ENCODE results near the gene SPATS2L.

DNA sequence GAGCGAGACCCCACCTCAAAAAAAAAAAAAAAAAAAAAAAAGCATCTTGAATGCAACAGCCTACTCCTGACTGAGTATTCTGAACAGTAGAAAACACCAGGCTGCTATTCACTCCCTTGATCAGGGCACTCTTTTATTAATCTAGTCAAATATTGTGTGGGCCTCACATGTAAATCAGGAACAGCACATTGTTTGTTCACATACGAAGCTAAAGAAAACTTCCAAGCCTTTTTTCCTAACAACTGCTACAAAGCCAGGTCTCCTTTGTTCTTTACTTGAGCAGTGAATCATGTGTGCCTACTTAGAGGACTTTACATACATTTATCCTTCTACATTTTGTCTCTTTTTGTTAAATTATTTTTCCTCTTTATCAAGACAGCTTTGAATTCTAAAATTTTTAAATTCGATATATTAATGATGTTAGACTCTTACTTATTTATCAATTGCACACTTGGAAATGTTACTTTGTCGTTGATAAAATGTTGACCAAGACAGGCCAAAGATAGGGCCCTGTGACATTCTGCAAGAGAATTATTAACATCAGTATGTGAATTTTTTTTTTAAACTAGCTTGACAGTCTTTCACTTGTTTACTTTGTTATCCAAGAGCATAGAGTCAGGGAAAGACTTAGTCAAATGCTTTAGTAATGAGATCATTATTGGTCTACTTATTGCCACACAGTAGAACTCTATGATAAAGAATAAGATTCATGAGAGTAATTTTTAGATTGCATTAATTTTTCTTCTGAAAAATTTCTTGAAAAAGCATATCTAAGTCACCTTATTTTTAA lies 13.2 kb downstream of the SPATS2L start:
- TF ChIP-seq ZFP36 (IDR thresholded peaks at IDR 0.05; ENCODE audit: borderline replicate concordance, partially characterized antibody) (no peak), EP300 (IDR thresholded peaks at IDR 0.05) (no peak), RNF2 (IDR thresholded peaks at IDR 0.05; ENCODE audit: borderline replicate concordance, low read depth) (no peak), RFX5 (IDR thresholded peaks at IDR 0.05) (no peak), FOXS1 (CRISPR knock-in tag; IDR thresholded peaks at IDR 0.05) (no peak), JUN (IDR thresholded peaks at IDR 0.05) (no peak), CHD4 (IDR thresholded peaks at IDR 0.05; ENCODE audit: borderline replicate concordance) (no peak), MYC (IDR thresholded peaks at IDR 0.05; ENCODE audit: borderline replicate concordance, low read length) (no peak), MAFK (IDR thresholded peaks at IDR 0.05; ENCODE audit: partially characterized antibody) (no peak), NPAS2 (CRISPR knock-in tag; IDR thresholded peaks at IDR 0.05; ENCODE audit: borderline replicate concordance) (no peak), SMC3 (IDR thresholded peaks at IDR 0.05) (no peak)
- TF ChIP-seq, protein P1, sequence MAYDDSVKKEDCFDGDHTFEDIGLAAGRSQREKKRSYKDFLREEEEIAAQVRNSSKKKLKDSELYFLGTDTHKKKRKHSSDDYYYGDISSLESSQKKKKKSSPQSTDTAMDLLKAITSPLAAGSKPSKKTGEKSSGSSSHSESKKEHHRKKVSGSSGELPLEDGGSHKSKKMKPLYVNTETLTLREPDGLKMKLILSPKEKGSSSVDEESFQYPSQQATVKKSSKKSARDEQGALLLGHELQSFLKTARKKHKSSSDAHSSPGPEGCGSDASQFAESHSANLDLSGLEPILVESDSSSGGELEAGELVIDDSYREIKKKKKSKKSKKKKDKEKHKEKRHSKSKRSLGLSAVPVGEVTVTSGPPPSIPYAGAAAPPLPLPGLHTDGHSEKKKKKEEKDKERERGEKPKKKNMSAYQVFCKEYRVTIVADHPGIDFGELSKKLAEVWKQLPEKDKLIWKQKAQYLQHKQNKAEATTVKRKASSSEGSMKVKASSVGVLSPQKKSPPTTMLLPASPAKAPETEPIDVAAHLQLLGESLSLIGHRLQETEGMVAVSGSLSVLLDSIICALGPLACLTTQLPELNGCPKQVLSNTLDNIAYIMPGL (CRISPR knock-in tag; IDR thresholded peaks at IDR 0.05; ENCODE audit: borderline replicate concordance) = no peak
- TF ChIP-seq, protein P2, sequence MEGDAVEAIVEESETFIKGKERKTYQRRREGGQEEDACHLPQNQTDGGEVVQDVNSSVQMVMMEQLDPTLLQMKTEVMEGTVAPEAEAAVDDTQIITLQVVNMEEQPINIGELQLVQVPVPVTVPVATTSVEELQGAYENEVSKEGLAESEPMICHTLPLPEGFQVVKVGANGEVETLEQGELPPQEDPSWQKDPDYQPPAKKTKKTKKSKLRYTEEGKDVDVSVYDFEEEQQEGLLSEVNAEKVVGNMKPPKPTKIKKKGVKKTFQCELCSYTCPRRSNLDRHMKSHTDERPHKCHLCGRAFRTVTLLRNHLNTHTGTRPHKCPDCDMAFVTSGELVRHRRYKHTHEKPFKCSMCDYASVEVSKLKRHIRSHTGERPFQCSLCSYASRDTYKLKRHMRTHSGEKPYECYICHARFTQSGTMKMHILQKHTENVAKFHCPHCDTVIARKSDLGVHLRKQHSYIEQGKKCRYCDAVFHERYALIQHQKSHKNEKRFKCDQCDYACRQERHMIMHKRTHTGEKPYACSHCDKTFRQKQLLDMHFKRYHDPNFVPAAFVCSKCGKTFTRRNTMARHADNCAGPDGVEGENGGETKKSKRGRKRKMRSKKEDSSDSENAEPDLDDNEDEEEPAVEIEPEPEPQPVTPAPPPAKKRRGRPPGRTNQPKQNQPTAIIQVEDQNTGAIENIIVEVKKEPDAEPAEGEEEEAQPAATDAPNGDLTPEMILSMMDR (IDR thresholded peaks at IDR 0.05) = no peak
- TF ChIP-seq, protein P3, sequence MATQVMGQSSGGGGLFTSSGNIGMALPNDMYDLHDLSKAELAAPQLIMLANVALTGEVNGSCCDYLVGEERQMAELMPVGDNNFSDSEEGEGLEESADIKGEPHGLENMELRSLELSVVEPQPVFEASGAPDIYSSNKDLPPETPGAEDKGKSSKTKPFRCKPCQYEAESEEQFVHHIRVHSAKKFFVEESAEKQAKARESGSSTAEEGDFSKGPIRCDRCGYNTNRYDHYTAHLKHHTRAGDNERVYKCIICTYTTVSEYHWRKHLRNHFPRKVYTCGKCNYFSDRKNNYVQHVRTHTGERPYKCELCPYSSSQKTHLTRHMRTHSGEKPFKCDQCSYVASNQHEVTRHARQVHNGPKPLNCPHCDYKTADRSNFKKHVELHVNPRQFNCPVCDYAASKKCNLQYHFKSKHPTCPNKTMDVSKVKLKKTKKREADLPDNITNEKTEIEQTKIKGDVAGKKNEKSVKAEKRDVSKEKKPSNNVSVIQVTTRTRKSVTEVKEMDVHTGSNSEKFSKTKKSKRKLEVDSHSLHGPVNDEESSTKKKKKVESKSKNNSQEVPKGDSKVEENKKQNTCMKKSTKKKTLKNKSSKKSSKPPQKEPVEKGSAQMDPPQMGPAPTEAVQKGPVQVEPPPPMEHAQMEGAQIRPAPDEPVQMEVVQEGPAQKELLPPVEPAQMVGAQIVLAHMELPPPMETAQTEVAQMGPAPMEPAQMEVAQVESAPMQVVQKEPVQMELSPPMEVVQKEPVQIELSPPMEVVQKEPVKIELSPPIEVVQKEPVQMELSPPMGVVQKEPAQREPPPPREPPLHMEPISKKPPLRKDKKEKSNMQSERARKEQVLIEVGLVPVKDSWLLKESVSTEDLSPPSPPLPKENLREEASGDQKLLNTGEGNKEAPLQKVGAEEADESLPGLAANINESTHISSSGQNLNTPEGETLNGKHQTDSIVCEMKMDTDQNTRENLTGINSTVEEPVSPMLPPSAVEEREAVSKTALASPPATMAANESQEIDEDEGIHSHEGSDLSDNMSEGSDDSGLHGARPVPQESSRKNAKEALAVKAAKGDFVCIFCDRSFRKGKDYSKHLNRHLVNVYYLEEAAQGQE (IDR thresholded peaks at IDR 0.05) = no peak

Measured in A549 (cell line).